BLaER1 (cell line): Measurements from ENCODE around the gene KLHL2.
A peak's percentile ranks its signal among the peaks of the same experiment; 100 is the strongest.

Source experiments
- H3K27ac ChIP-seq: shearing (Covaris generic); formaldehyde crosslinking; 2 replicates; pipeline ENCODE4 v1.8.1; 2022
- H3K27me3 ChIP-seq: shearing (Covaris generic); formaldehyde crosslinking; 2 replicates; pipeline ENCODE4 v1.8.1; 2022
- H3K36me3 ChIP-seq: shearing (Covaris generic); formaldehyde crosslinking; 2 replicates; pipeline ENCODE4 v1.8.1; 2022
- H3K4me1 ChIP-seq: shearing (Covaris generic); formaldehyde crosslinking; 2 replicates; pipeline ENCODE4 v1.8.1; 2022
- H3K4me2 ChIP-seq: shearing (Covaris generic); formaldehyde crosslinking; 2 replicates; pipeline ENCODE4 v1.8.1; 2022
- H3K4me3 ChIP-seq: shearing (Covaris generic); formaldehyde crosslinking; 2 replicates; pipeline ENCODE4 v1.8.1; 2022
- H3K9ac ChIP-seq: shearing (Covaris generic); formaldehyde crosslinking; 2 replicates; pipeline ENCODE4 v1.8.1; 2022
- H3K9me3 ChIP-seq: shearing (Covaris generic); formaldehyde crosslinking; 2 replicates; pipeline ENCODE4 v1.8.1; 2022
- H4K20me1 ChIP-seq: shearing (Covaris generic); formaldehyde crosslinking; 2 replicates; pipeline ENCODE4 v1.8.1; 2022
- Cebpa-rat ChIP-seq: shearing (Covaris generic); IDR thresholded peaks from 2 replicates; pipeline ENCODE4 v1.8.1; 2022

KLHL2 gene

DNA sequence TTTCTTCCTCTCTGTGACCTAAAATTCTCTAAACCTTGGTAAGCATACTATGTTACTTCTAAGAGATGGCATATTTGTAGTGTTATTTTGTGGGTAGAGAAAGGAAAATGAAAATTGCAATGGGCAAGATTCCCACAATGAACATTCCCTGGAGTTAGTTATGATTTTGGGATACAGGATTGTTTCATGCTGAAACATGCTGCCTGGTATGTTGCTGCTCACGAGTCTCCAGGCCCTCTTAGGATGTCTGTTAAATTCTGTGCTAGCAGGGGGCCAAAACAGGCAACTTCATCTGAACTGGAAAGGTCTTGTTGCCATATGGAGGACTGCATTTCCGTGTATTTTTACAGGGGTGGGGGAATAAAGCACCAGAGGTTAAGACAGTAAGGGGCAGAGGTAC is 101.2 kb downstream of the KLHL2 start:
- H3K4me1 ChIP-seq = no peaks in the 10 kb centered on the region
- no peak overlapping the region for H3K27ac ChIP-seq
- peaks cover 96% of the 10 kb centered on the region for H3K36me3 ChIP-seq
- H3K9ac ChIP-seq = no peak overlapping the region
- no peaks in the 10 kb centered on the region; the same call in 1 of the 2 replicates for H3K9me3 ChIP-seq
- TF ChIP-seq Cebpa-rat = no peak
- H3K4me3 ChIP-seq = no peak overlapping the region
- H3K27me3 ChIP-seq = no peaks in the 10 kb centered on the region
- H4K20me1 ChIP-seq = peaks cover 33% of the 10 kb centered on the region
- H3K4me2 ChIP-seq = no peak overlapping the region

DNA sequence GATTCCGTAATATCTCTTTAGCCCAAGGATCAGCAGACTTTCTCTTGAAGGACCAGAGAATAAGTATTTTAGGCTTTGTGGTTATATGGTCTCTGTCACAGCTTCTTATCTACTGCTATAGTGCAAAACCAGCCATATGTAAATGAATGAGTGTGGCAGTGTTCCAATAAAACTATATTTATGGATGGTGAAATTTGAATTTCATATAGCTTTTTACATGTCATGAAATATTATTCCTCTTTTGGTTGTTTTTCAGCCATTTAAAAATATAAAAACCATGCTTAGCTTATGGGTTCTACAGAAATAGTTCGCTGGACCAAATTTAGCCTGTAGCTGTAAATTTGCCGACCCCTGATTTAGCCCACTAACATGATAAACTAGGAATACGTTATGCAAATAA is 102.1 kb downstream of the KLHL2 start:
- H3K4me2 ChIP-seq = no peak overlapping the region
- no peak overlapping the region for H3K27ac ChIP-seq
- no peaks in the 10 kb centered on the region for H3K4me1 ChIP-seq
- H3K9me3 ChIP-seq = no peaks in the 10 kb centered on the region; the same call in 1 of the 2 replicates
- no peaks in the 10 kb centered on the region for H3K27me3 ChIP-seq
- H3K9ac ChIP-seq = no peak overlapping the region
- no peak overlapping the region for H3K4me3 ChIP-seq
- peaks cover 24% of the 10 kb centered on the region for H4K20me1 ChIP-seq
- TF ChIP-seq Cebpa-rat = no peak
- H3K36me3 ChIP-seq = peaks cover 96% of the 10 kb centered on the region

DNA sequence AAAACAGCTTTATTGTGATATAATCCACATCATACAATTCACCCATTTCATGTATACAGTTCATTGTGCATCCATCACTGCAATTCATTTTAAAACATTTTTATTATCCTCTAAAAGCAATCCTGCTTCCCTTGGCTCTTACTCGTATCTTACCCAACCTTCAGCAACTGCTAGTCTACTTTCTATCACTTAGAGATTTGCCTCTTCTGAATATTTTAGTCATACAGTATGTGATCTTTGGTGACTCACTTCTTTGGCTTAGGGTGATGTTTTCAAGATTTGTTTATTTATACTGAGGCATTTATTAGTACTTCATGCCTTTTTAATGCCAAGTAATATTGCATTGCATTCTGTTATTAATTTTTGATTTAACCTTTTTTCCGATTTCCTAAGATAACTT is 105.1 kb downstream of the KLHL2 start:
- H3K9ac ChIP-seq = no peak overlapping the region

GRCh38 chr4:165319030-165319429 is 111.7 kb downstream of the KLHL2 start:
- Histone ChIP-seq H3K36me3 (peaks cover 65% of the 10 kb centered on the region), H3K27ac (no peak overlapping the region), H4K20me1 (no peaks in the 10 kb centered on the region), H3K9ac (no peak overlapping the region), H3K4me2 (no peak overlapping the region), H3K4me1 (no peaks in the 10 kb centered on the region), H3K9me3 (no peaks in the 10 kb centered on the region), H3K27me3 (no peaks in the 10 kb centered on the region), H3K4me3 (no peak overlapping the region)
- no peak for TF ChIP-seq Cebpa-rat

More for the DNA sequence above, 105.1 kb downstream of the KLHL2 start:
- no peaks in the 10 kb centered on the region; the same call in 1 of the 2 replicates for H3K9me3 ChIP-seq
- peaks cover 85% of the 10 kb centered on the region for H3K36me3 ChIP-seq
- TF ChIP-seq Cebpa-rat = no peak
- H4K20me1 ChIP-seq = peaks cover 15% of the 10 kb centered on the region
- no peak overlapping the region for H3K4me2 ChIP-seq
- H3K4me1 ChIP-seq = no peaks in the 10 kb centered on the region
- no peaks in the 10 kb centered on the region for H3K27me3 ChIP-seq
- no peak overlapping the region for H3K4me3 ChIP-seq
- no peak overlapping the region for H3K27ac ChIP-seq

DNA sequence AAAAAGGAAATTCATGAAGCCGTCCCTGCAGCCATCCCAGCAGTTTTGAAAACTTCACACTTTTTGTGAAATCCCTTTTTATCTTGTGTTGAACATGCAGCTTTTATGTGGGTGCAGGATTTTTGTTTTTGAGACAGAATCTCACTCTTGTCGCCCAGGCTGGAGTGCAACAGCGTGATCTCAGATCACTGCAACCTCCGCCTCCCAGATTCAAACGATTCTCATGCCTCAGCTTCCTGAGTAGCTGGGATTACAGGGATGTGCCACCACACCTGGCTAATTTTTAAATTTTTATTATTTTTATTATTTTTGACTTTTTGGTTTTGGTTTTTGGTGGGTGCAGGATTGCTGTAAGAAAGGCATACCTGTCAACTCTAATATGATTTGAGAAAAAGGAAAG is 112.1 kb downstream of the KLHL2 start:
- Histone ChIP-seq H3K4me2 (no peak overlapping the region), H3K9ac (no peak overlapping the region), H4K20me1 (no peaks in the 10 kb centered on the region), H3K9me3 (no peaks in the 10 kb centered on the region), H3K27ac (no peak overlapping the region), H3K4me1 (no peaks in the 10 kb centered on the region), H3K27me3 (no peaks in the 10 kb centered on the region), H3K4me3 (no peak overlapping the region), H3K36me3 (peaks cover 65% of the 10 kb centered on the region)
- no peak for TF ChIP-seq Cebpa-rat

GRCh38 chr4:165324236-165324917 is 117.0 kb downstream of the KLHL2 start:
- H3K27ac ChIP-seq = no peak overlapping the region
- H3K4me3 ChIP-seq = no peak overlapping the region
- no peaks in the 10 kb centered on the region for H3K27me3 ChIP-seq

DNA sequence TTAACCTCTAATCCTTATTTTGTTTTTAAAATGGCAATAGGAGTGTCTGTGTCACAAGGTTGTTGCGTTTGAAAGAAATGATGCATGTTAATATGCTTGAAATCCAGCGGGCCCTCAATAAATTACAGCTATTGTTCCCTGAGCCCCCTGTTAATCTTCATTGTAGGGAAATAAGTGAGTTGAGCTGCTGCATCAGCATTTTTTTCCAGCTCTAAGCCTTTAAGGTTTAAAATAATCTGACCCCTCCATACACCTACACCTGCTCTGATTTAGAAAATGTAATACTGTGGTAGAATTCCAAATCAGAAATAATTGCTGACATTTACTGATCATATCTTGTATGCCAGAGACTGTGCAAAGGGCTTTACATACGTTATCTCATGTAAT is 117.5 kb downstream of the KLHL2 start:
- H3K9me3 ChIP-seq = no peaks in the 10 kb centered on the region
- no peak for TF ChIP-seq Cebpa-rat
- peaks cover 30% of the 10 kb centered on the region for H3K36me3 ChIP-seq
- peaks cover 37% of the 10 kb centered on the region for H3K4me1 ChIP-seq
- H3K9ac ChIP-seq = no peak overlapping the region
- H3K27ac ChIP-seq = no peak overlapping the region
- peaks cover 22% of the 10 kb centered on the region for H4K20me1 ChIP-seq
- H3K4me2 ChIP-seq = no peak overlapping the region
- H3K4me3 ChIP-seq = no peak overlapping the region
- no peaks in the 10 kb centered on the region for H3K27me3 ChIP-seq

More at GRCh38 chr4:165324236-165324917, 117.0 kb downstream of the KLHL2 start:
- H3K36me3 ChIP-seq = peaks cover 35% of the 10 kb centered on the region
- peaks cover 17% of the 10 kb centered on the region for H4K20me1 ChIP-seq
- TF ChIP-seq Cebpa-rat = no peak
- peaks cover 32% of the 10 kb centered on the region for H3K4me1 ChIP-seq
- H3K4me2 ChIP-seq = no peak overlapping the region
- H3K9ac ChIP-seq = no peak overlapping the region
- no peaks in the 10 kb centered on the region for H3K9me3 ChIP-seq

DNA sequence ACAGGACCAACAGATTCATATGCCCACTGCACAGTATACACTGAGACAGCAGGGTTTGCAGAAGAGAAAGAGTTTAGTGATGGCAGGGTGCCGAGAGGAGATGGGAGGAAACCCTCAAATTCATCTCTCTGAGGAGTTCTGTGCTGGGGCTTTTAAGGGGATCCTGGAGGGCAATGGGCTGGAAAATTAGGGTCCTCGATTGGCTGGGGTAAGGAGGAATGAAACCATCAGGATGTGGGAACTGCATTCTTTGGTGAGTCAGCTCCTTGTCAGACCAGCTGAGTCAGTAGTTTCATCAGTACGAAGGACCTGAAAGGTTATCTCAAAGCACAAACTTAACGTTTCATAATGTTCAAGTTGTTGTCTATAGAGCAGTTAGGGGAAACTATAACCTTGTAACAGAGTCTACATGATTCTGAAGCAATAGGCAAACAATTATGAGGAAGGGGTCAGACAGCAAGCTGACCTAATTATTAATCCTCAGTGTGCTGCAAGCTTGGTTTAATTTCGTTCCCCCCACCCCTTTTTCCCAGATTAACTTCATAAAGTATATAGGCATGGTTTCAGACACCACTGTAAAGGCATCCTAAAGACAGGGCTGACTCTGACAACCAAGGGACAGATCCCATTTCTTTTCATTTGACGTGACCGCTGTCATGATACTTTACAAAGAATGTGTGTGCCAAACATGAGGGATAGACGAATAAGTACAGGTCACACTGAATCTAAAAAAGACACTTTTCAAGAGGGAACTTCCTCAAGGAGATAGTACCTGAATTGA is 118.6 kb downstream of the KLHL2 start:
- no peaks in the 10 kb centered on the region for H3K27me3 ChIP-seq
- H3K4me1 ChIP-seq = peaks cover 47% of the 10 kb centered on the region
- H4K20me1 ChIP-seq = peaks cover 32% of the 10 kb centered on the region
- H3K27ac ChIP-seq = no peak overlapping the region
- peak overlapping the region; percentile 77 for H3K4me2 ChIP-seq
- peak overlapping the region; percentile 92 for H3K4me3 ChIP-seq
- H3K36me3 ChIP-seq = peaks cover 28% of the 10 kb centered on the region
- TF ChIP-seq Cebpa-rat = no peak
- no peaks in the 10 kb centered on the region for H3K9me3 ChIP-seq
- H3K9ac ChIP-seq = no peak overlapping the region

DNA sequence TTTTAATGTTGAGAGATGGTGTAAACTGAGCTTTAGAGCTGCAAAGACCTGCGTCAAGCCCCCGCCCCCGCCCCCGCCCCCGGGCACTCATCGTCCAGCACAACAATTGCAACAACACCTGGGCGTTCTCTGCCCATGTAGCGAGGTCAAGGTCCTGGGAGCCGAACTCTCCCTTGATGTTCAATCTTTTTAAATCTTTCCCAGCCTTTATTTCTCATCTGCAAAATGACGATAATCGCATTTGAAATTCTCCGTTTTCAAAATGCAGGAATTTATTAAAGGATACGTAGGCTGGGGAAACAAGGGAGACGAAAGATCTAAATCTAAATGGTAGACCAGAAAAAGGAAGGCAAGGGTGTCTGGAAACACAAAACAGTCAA is 119.5 kb downstream of the KLHL2 start:
- H3K27me3 ChIP-seq = no peaks in the 10 kb centered on the region
- H3K9me3 ChIP-seq = no peaks in the 10 kb centered on the region
- no peak for TF ChIP-seq Cebpa-rat
- H3K4me1 ChIP-seq = peaks cover 56% of the 10 kb centered on the region
- peaks cover 26% of the 10 kb centered on the region for H3K36me3 ChIP-seq
- no peak overlapping the region for H3K27ac ChIP-seq
- H3K4me2 ChIP-seq = peak overlapping the region; percentile 77
- H3K9ac ChIP-seq = peak overlapping the region; percentile 51; the same call in 1 of the 2 replicates
- H3K4me3 ChIP-seq = peak overlapping the region; percentile 92
- peaks cover 41% of the 10 kb centered on the region for H4K20me1 ChIP-seq
